Posterior cingulate gyrus (tissue), 11 donors: ENCODE data around the gene PHLDB3.
A peak's percentile ranks its signal among the peaks of the same experiment; 100 is the strongest.

ENCODE experiments used
- DNase-seq, 10 donors: peaks; one replicate each; pipeline versions ENCODE4 v3.0.0 to v3.0.0-alpha.2; 2020 to 2021; ENCODE audit warnings: mixed read lengths in 3 of 10
- intact Hi-C: fragments of 100-400 bp; cut with DNase I; formaldehyde crosslinking; loops from one replicate; pipeline ENCODE4 v1.15.1; 2023

Gene PHLDB3

DNA sequence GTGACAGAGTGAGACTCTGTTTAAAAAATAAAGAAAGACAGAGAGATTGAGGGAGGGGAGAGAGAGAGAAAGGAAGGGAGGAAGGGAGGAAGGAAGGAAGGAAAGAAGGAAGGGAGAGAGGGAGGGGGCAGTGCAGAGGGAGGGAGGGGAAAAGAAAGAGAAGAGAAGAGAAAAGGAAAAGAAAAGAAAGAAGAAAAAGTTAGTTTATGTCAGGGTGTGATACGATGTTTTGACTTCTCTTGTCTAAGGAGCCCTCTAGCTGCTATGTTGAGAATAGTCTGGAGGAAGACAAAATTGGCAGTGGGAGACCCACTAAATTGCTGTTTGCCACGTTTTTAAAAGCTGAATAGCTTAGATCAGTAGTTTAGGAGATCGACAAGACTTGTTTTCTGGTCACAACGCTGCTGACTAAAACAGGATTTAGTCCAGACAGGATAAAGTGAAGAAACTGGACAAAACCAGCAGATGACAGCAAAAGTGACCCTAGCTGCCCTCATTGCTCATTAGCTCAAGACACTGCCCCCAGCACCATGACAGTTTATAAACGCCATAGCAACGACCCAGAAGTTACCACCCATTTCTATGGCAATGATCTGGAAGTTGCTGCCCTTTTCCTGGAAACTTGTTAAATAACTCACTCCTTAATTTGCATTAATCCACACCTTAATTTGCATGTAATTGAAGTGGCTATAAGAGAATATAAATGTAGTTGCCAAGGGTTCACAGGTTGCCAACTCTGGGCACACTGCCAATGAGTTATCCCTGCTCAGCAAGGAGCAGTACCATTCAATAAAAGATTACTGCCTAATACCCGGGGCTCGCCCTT lies 78.8 kb downstream of the PHLDB3 start:
- intact Hi-C loops: no loop called here
- DNase-seq: peak in 1 of 10 donors; percentile 14
